Stimulated activated CD8-positive, alpha-beta memory T cell treated with anti-CD3 and anti-CD28 coated beads, Interleukin-7, amount 100 ng/mL, for 24 hours (primary cell): ENCODE results near the gene WNT9A.

Experiments
- DNase-seq: peaks from one replicate; pipeline ENCODE4 v3.0.0-alpha.2; 2020; ENCODE audit warnings: low read depth

Gene WNT9A

DNA sequence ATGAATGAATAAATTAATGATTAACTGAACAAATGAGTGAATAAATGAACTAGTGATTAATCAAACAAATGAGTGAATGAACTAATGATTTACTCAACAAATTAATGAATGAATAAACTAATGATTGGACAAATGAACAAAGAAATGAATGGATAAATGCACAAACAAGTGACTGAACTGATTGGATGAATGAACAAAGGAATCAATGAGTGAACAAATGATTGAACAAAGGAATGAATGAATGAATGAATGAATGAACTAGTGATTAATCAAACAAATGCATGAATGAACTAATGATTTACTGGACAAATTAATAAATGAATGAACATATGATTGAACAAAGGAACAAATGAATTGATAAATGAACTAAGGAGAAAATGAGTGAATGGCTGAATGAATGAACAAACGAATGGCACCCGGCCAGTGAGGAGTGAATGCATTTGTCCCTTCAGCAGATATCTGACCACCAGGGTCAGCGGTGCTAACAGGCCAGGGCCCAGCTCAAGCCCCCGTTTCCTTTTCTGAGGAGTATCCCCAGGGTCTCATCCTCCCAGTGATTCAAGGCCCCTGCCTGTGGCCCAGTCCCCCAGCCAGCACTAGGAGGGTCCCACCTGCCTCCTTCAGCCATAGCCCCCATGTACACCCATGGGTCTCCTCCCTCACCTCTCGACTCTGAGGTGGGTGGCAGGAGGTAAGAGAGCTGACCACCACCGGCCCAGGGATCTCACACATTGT, 49.9 kb downstream of the WNT9A start:
- no peak for DNase-seq

DNA sequence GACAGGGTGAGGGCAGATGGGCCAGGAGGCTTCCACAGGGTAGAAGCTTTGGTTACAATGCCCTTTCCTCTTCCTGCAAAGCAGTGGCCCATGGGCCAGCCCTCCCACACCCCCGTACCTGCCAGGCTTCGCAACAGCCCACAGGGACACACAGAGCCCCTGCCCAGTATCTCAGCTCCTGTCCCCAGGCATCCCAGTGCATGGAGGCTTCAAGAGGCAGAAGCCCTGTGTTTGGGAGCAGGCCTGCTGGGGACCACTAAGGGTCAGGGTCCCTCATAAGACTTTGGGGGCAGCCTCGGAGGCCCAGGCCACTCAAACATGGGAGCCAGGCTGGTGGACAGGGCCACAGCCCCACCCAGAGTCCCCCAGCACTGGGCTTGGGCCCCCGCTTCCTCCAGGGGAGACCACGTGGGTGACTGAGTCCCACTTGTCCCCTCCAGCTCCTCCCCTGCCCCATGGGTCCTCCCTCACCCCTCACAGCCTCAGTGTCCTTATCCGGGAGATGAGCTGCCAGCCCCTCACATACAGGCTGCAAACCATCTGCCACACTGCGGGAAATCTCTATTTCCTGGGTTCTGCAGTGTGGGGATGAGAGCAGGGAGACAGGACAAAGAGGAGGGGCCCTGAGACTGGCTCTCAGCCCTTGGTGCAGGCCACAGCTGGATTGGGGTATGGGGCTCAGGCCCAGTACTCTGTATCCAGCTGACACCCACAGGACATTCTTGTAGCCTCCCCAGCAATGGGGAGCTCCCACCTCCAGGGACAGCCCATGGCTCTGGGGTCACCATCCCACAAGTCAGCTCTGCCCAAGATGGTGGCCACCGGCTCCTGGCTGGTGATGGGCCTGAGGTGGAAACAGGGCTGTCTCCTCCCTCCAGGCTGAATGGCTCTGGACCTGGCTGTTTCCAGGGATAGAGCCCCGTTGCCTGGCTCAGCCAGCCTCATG, 50.7 kb downstream of the WNT9A start:
- DNase-seq: no peak

DNA sequence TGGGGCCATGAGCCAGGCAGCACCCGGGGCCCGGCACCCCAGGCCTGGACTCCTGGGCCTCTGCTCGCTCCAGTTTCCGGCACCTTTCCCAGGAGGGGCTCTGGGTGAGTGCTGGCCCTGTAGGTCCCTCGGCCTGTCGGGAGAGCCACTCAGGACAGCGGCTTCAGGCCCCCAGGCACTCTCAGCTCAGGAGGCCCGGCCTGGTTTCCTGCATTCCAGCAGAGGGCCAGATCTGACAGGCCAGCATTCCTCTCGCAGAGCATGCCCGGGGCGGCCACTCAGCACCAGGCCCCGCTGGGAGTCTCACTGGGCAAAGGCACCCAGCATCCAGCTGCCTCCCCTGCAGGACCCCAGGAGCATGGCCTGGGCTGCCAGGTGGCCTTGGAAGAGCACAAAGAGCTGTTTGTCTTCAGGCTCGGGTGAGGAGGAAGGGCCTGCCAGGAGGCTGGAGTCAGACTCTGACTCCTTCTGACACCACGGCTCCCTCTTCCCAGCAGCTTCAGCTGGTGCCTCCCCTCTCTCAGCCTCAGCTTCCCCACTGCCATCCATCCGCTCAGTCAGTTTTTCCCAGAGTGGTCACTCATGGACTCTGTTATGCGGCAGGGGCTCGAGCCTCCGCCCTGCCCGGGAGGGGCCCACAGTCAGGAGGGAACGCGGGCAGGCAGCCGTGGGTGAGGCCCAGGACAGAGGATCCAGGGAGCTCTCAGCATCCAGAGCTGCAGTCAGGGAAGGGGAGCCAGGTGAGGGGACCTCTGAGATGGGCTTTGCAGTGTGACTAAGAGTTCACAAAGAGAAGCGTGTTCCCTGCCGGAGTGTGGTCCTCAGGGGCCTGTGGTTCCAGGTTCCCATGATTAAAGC, 51.7 kb downstream of the WNT9A start:
- DNase-seq: no peak

DNA sequence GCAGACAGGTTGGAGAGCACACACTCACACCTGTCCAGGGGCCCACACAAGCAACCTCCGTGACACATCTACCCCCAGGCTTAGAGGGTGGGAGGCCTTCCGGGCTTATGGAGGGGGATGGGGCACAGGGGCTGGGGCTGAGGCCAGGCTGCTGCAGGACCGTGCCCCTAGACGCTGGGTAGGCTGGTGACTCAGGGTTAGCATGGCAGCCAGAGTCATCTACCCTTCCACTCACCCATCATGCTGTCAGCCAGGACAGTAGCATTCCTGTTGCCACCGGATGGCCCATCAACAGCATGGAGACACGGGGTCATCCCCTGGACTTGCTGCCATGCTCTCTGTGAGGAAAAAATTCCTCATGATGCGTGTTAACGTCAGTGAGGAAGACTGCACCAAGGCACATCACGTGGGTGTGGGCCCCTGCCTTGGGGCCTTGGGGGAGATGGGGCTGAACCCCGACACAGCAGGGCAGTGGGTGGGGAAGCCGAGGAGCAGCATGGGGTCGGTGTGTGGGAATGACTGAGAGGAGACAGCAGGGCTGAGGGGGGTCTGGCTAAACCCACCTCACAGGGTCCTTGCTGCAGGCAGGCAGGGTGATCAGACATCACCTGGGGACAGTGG, 52.8 kb downstream of the WNT9A start:
- no peak for DNase-seq

DNA sequence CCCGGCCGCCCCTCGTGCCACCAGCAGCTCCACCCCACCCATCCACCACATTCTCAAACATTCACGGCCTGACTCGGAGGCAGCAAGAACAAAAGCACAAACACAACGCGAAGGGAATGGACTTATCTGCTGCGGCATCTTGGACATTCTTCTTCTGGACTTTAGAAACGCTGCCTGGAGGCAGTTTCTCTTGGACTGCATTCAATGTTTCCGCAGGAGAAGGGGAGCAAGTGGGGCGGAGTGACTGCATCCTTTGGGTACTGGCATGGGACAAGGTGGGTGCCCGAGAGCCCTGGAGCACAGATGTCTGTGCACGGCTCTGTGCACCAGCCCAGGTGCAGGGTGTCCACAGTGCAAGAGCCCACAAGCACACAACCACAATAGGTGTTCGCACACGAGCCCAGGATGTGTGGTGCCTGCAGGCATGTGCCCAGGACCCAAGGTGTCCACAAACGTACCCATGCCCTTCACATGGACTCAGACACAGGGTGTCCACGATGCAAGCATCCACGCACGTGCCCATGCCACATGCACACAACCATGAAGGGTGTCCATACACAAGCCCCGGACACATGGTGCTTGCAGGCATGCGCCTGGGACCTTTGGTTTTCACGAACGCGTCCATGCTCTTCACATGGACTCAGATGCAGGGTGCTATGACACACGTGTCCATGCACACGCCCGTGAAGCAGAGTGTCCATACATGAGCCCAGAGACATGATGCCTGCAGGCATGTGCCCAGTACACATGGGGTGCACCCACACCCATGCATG, 53.6 kb downstream of the WNT9A start:
- DNase-seq: no peak

DNA sequence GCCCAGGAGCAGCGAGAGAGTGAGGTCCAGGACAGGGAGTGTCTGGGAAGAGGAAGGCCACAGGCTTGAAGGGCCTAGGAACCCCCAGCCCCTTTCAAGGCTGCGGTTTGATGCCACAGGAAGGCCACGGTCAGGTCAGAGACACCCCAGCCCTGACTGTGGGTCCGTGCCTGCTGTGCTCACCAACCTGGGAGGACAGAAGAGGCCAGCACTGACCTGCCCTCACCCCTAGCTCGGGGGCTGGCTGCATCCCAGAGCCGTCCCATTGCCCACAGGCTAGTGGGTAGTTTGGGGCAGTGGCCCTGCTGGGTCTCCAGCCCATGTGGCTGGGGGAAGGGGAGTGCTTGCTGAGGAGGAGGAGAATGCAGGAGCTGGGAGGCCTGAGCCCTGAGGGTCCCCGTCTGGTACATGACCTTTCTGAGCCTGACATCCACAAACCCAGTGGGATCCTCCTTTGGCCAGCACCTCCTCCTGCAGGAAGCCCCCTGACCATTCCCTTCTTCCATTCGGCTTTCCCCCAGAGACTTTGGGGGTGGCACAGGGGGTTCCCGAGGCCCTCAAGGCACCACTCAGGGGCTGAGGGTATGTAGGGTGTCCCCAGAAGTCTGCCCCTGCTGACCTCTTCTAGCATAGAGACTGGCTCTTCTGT, 54.3 kb downstream of the WNT9A start:
- DNase-seq: no peak

DNA sequence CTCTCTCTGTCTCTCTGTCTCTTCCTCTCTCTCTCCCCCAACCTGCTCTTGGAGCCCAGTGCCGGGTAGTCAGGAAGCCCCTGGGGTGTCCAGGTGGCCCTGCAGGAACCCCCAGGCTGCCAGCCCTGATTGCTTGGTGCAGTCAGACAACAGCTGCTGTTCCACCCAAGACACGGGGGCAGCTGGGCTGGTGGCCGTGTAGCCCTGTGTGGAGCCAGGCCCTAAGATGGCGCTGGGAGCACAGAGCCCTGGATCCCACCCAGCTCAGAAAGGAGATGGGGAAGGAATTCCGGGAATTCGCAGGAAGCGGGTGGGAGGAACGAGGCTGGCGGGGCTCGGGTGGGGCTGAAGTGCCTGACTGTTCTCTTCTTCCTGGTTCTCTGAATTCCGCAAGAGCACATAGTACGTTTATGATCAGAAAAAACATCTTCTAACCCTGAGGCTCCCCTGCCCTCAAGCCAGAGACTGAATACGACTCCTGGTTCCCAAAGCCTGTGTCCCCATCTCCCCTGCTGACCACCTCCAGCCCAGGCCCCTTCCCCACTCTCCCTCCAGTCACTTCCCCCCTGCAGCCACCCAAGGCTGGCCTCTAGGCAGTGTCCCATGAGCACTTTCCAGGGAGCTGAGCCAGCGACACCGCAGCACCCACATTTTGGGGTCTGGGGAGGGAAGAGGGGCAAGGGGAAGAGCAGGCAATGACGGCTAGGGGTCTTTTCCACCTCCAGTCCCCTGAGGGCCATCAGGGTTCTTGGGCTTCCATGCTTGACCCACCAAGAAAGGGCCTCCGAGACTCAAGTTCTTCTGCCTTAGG, 55.0 kb downstream of the WNT9A start:
- DNase-seq: no peak

DNA sequence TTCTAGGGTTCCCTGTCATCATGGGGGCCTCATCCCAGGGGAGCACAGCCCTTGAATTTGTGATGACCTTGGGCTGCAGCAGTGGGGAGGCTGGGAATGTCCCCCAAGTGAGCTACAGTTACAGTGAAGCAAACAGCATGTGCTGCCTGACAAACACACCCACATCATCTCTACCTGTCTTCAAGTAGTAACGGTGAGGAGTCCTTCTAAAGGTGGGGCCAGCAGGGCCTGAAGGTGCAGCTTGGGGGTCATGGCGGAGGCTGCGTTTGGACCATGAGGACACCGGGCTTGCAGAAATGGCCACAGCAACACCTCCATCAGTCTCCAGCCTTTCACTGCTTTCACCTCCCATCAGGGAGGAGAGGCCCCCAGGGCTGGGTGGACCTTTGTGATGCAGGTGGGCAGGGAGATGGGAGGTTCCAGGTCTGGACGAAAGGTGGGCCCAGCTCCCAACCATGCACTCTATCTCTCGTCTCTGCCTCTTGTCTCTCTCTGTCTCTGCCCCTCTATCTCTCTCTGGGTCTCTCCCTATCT, 55.7 kb downstream of the WNT9A start:
- DNase-seq: no peak

DNA sequence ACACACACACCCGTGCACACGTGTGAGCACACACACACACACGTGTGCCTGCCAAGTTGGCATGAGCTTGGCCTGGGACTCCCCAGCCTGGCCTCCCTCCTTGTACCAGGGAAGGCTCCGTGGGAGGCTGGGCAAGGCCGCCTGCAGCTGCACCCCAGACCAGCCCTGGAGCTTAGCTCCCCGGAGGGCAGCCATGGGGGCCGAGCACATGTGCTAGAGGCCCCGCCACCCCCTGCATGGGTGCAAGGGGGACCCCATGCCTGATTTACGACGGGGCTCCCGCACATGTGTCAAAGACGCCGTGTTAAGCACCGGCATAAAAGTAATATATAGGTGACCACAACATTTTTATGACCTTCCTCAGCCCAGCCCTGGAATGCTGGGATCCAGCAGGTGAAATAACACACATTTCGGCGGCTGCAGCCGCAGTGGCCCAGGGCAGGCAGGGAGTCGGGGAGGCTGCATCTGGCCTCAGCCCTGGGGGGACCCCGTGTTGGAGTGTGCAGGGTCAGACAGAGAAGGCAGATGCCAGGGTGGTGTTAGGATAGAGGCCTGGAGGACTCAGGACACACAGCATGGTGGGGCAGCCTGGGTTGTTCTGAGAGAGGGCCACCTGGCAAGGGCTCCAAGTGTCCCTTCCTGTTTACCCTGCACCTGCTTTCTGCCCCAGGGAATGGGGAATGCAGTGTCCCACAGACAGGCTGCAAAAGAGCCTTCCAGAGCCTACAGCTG, 56.3 kb downstream of the WNT9A start:
- no peak for DNase-seq

DNA sequence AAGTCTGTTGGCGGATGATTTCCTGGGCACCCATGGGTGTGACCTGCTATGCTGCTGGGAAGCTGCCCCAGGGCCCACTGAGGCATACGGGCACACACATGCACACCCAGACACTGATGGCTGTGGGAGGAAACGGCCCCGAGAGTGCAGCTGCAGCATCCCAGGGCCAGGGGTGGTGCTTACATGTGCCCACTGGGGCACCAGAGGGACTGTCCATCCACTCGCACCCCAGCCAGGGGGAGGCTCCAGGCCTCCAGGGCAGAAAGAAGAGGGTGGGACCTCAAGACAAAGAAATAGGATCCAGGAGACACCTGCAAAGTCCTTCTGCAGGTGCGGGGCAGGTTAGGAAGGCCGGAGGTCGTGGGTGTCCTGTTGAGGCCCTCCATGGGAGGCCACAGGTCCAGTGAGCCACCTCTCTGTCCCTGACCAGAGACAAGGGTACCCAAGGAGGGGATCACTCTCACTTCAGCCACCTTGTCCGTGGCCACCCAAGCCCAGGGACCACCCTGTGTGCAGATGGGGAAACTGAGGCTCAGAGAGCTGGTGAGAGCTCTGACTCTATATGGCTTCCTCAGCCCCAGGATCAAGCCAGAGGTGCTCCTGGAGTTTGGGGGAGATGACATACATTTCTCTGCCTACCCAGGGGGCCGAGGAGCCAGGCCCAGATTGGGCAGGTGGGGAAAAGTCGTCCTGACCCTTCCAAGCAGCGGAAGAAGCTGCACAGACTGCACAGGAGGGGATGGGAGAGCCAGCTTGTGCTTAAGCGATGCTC, 57.1 kb downstream of the WNT9A start:
- DNase-seq: no peak

DNA sequence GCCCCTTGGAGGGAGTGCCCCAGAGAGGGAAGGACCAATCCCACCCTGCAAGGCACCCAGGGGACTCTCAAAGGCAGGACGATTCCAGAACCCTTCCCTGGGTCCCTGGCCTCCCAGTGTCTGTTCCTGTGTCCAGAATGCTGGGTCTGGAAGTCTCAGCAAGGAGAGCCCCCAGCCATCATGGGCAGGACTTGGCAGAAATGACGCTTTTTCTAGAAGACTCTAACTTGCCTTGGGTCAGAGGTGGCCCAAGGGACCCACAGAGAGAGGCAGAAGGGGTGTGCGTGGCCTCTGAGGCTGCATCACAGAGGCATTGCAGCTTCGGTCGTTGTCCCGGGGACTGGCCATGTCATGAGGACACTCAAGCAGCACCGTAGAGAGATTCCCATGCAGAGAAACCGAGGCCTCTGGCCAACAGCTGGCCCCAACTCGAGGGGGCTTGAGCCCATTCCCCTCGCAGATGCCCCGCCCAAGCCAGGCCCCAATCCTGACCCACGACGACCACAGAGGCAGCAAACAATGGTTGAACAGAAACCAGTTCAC, 57.8 kb downstream of the WNT9A start:
- DNase-seq: no peak

DNA sequence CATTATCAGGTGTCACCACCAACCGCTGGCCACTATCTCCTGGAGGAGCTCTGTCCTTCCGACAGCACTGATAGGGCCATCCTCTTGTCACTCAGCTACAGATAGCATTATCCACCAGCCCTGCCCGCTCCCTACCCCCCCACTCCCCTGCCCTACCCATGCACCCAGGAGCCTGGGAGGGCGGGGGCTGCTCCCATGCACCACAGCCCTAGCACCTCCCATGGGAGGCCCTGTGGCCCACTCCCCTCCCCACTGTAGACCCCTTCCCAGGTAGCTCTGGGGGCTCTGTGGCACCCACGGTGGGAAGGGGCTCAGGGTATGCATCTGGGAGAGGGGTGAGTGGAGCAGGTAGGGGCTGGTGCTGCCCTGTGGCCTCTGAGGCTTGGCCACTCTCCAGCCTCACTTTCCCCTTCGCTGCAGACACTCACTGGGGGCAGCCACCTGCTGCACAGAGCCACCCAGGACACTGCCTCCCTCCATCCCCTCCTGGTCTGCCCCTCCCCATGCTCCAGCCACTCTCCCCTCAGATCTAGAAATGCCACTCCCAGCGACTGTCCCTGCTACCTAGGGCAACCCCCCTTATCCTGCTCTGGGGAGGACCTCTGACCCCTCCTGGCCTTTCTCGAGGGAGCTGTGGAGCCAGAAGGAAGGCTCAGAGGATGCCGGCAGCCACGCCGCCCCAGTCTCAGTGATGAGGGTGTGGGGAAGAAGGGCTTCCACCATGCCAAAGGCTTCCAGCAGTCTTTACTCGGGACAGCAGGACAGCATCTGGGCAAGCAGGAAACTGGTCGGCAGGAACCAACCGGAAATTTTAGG, 58.5 kb downstream of the WNT9A start:
- no peak for DNase-seq

DNA sequence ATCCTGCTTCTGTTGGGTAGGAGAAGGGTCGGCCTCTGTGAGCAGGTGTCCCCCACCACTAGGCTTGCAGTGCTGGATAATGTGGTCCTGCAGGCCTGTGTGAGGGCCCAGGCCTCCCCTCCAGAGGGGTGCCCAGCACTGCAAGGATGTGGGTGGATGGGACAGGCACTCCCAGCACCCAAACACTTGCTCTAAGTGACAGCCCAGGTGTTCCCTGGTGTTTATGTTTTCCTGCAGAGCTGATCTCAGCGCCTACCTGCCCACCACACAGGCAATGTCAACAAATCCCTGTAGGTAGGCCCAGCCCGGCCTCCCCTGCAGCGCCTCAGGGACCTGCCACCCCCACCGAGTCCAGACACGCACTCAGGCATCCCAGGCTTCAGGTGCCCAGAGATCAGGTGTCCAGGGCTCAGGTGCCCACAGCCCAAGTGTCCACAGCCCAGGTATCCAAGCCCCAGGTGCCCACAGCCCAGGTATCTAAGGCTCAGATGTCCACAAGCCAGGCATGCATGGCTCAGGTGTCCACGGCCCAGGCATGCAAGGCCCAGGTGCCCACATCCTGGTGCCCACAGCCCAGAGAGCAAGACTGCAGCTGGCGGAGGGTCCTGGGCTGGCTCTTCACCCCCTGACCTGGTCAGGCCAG, 59.2 kb downstream of the WNT9A start:
- DNase-seq: no peak

DNA sequence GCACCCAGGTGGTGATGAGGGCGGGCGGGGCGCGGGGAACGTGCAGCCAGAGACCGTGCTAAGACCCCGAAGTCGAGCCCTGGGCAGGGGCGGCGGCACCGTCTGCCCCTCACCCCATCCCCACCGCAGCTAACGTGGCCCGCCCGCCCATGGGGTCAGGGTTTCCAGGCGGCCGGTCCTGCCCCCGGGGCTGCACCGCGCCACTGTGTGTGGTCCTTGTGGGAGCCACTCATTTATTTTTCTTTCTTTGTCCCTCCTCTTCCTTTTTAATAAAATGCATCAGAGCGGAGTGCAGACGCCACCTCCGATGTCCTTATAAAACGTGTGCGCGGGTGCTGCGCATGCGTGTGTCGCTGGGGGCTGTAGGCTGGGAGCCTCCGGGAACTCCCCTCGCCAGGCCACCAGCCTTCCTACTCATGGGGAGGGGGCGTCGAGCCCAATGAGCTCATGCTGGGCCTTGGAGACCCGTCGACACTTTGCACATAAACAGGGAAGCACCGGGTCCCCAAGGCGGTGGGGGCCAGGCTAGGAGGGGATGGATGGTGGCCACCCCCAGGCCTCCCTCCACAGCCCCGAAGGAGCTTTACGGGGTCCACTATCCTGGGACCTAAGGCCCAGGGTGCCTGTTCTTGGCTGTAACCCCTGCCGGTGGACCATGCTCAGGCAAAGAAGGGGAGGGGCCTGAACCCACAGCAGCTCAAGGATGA, 59.9 kb downstream of the WNT9A start:
- DNase-seq: no peak

DNA sequence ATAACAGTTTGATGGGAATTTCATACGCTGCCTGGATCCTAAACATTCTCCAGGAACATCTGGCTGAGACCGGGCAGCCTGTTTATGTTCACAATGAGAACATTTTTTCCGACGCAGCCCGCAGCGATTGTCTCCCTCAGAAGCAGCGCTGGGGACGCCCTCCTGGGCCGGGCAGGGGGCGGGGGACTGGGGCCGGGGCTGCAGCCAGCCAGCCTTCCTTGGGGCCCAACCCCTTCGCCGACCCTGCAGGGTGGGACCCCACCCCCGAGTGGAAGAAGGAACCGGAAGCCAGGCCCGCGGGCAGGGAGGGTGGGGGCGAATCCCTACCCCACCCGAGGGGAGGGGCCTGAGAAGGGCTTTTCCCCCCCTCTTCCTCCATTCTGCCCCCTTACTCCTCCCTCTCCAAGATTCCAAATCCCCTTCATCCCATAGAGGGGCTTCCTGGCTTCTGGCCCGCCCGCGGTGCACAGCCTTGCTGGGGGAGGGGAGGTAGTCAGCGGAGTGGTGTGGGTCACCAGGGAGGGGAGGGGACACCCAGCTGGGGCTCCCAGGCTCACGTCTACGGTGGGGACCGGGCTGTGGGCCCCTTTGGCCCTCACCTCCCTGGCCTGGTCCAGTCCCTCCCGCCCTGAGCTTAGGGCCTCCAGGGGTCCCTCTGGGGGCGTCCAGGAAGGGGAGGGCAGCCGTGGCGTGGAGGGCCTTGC, 60.6 kb downstream of the WNT9A start:
- DNase-seq: no peak
